ENCODE data around the gene PDE4D.

GRCh38 chr5:59097116-59097515 lies 796.4 kb downstream of the PDE4D start:
- TF ChIP-seq, protein P1, sequence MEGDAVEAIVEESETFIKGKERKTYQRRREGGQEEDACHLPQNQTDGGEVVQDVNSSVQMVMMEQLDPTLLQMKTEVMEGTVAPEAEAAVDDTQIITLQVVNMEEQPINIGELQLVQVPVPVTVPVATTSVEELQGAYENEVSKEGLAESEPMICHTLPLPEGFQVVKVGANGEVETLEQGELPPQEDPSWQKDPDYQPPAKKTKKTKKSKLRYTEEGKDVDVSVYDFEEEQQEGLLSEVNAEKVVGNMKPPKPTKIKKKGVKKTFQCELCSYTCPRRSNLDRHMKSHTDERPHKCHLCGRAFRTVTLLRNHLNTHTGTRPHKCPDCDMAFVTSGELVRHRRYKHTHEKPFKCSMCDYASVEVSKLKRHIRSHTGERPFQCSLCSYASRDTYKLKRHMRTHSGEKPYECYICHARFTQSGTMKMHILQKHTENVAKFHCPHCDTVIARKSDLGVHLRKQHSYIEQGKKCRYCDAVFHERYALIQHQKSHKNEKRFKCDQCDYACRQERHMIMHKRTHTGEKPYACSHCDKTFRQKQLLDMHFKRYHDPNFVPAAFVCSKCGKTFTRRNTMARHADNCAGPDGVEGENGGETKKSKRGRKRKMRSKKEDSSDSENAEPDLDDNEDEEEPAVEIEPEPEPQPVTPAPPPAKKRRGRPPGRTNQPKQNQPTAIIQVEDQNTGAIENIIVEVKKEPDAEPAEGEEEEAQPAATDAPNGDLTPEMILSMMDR (IDR thresholded peaks at IDR 0.05) = no peak
- no peak for TF ChIP-seq POLR2A (IDR thresholded peaks at IDR 0.05)

Data from right lobe of liver (tissue), 4 donors.